Body of pancreas (tissue), 4 donors: ENCODE measurements around the gene TANC1. TPM values are rescaled to one million over a fixed set of nuclear protein-coding genes. Genes with fewer than 3 reads are reported as not detected.

Experiments used
- ATAC-seq: fragments of 150-250 bp; one replicate; pipeline ENCODE4 v1.9.1; 2016
- DNase-seq, 4 donors: peaks; one replicate each; pipeline ENCODE4 v3.0.0-alpha.2; 2019
- H3K27ac ChIP-seq, 4 donors: fragments of 200-600 bp; sonication (generic); 1 replicate in 3 of 4; 2 replicates in 1 of 4; pipeline versions ENCODE4 v1.5.1 to v1.6.1; 2016 to 2019; ENCODE audit warnings: mild to moderate bottlenecking in 1 of 4, mixed read lengths in 1 of 4, moderate library complexity in 1 of 4
- H3K27me3 ChIP-seq, 2 donors: fragments of 200-600 bp; sonication (generic); one replicate each; pipeline ENCODE4 v1.6.0; 2016; ENCODE audit warnings: mild to moderate bottlenecking in 1 of 2
- H3K36me3 ChIP-seq, 2 donors: fragments of 200-600 bp; sonication (generic); replicated peaks in 1 of 2; 2 replicates each; pipeline ENCODE4 v1.5.1; 2016; ENCODE audit warnings: low read depth in 2 of 2; ENCODE audit not compliant: insufficient read depth in 1 of 2
- H3K4me1 ChIP-seq: fragments of 200-600 bp; sonication (generic); one replicate; pipeline ENCODE4 v1.6.0; 2016
- H3K4me3 ChIP-seq, 2 donors: fragments of 200-600 bp; sonication (generic); 1 replicate in 1 of 2; 2 replicates in 1 of 2; pipeline ENCODE4 v1.5.1; 2016 to 2019
- H3K9me3 ChIP-seq, 3 donors: fragments of 200-600 bp; sonication (generic); 1 replicate in 2 of 3; 2 replicates in 1 of 3; pipeline ENCODE4 v1.5.1; 2016
- CTCF ChIP-seq, 7 experiments: fragments of 450-650 bp in 4 of 7; fragments of 200-600 bp in 3 of 7; sonication (generic) in 3 of 7; IDR thresholded peaks; one replicate each; pipeline ENCODE4 v1.5.1; 2016 to 2019; ENCODE audit warnings: antibody characterized with exemption in 7 of 7
- POLR2A ChIP-seq, 3 donors: fragments of 450-650 bp; IDR thresholded peaks; one replicate each; pipeline ENCODE4 v1.6.1; 2016; ENCODE audit warnings: antibody characterized with exemption in 3 of 3, mild to moderate bottlenecking in 2 of 3
- WGBS, 2 donors: methylation state at CpG; one replicate each; pipeline ENCODE4 v1.1.5; 2017; 5-methylcytosine and 5-hydroxymethylcytosine counted together
- intact Hi-C: fragments of 100-400 bp; cut with DNase I; formaldehyde crosslinking; loops from one replicate; pipeline ENCODE4 v1.15.1; 2023
- total RNA-seq, 2 donors: library from RNA; depleted of rRNA; stranded (reverse); fragments of >200 nt; gene quantifications; one replicate each; pipeline ENCODE4 v1.1.0, GENCODE V29; 2016

TANC1 gene
- total RNA-seq, 2 donors from 2014 or later, result 23.1 to 23.3 TPM

- WGBS, 2 donors, result 79 to 86% methylated on average over 3 of the region's 3 CpGs
- no peaks in the 10 kb centered on the region for H3K9me3 ChIP-seq
- DNase-seq (no peak), ATAC-seq (no peak)
- peaks cover 58% of the 10 kb centered on the region for H3K4me1 ChIP-seq
- intact Hi-C loops, result no loop called here
- H3K4me3 ChIP-seq, result no peak overlapping the region
- no peaks in the 10 kb centered on the region for H3K27me3 ChIP-seq
- TF ChIP-seq POLR2A (IDR thresholded peaks at IDR 0.05), result no peak
- TF ChIP-seq CTCF (IDR thresholded peaks at IDR 0.05), result no peak
- no peaks in the 10 kb centered on the region for H3K36me3 ChIP-seq
- peak overlapping the region in 1 of 4 donors; percentile 8 for H3K27ac ChIP-seq
Observed at GRCh38 chr2:159089543-159089942, 121.1 kb downstream of the TANC1 start.

- H3K27ac ChIP-seq, result peak overlapping the region in 3 of 4 donors; percentile 49 to 63 (median 54)
- H3K4me1 ChIP-seq, result peaks cover 47% of the 10 kb centered on the region
- intact Hi-C loops, result no loop called here
- H3K9me3 ChIP-seq, result no peaks in the 10 kb centered on the region
- peak in 2 of 4 donors; percentile 21 to 22 for DNase-seq
- H3K4me3 ChIP-seq, result no peak overlapping the region
- TF ChIP-seq POLR2A (IDR thresholded peaks at IDR 0.05), result no peak
- H3K36me3 ChIP-seq, result no peaks in the 10 kb centered on the region
- H3K27me3 ChIP-seq, result no peaks in the 10 kb centered on the region
- 61 to 66% methylated on average over 11 of the region's 11 CpGs for WGBS, 2 donors
- peak; percentile 54 for ATAC-seq
Observed at GRCh38 chr2:159090514-159091201, 122.2 kb downstream of the TANC1 start.

- TF ChIP-seq CTCF (IDR thresholded peaks at IDR 0.05) (no peak), POLR2A (IDR thresholded peaks at IDR 0.05) (no peak)
- Histone ChIP-seq H3K36me3 (no peaks in the 10 kb centered on the region), H3K4me3 (no peak overlapping the region), H3K9me3 (no peaks in the 10 kb centered on the region), H3K27ac (peak overlapping the region in 3 of 4 donors; percentile 49 to 63 (median 54)), H3K4me1 (peaks cover 47% of the 10 kb centered on the region), H3K27me3 (no peaks in the 10 kb centered on the region)
- 21 to 26% methylated on average over 2 of the region's 2 CpGs for WGBS, 2 donors
- DNase-seq (no peak), ATAC-seq (no peak)
- intact Hi-C loops, result no loop called here
Observed at GRCh38 chr2:159091381-159091780, 122.9 kb downstream of the TANC1 start.

- no peaks in the 10 kb centered on the region for H3K9me3 ChIP-seq
- TF ChIP-seq CTCF (IDR thresholded peaks at IDR 0.05) (no peak), POLR2A (IDR thresholded peaks at IDR 0.05) (no peak)
- no peaks in the 10 kb centered on the region for H3K36me3 ChIP-seq
- intact Hi-C loops, result no loop called here
- ATAC-seq (no peak), DNase-seq (no peak)
- H3K27me3 ChIP-seq, result no peaks in the 10 kb centered on the region
- WGBS, 2 donors, result 75 to 79% methylated on average over 4 of the region's 4 CpGs
- H3K27ac ChIP-seq, result peak overlapping the region in 1 of 4 donors; percentile 63
- H3K4me1 ChIP-seq, result peaks cover 47% of the 10 kb centered on the region
- H3K4me3 ChIP-seq, result no peak overlapping the region
Observed at GRCh38 chr2:159091976-159092375, 123.5 kb downstream of the TANC1 start.

GRCh38 chr2:159093497-159093896 is 125.1 kb downstream of the TANC1 start:
- H3K36me3 ChIP-seq, result no peaks in the 10 kb centered on the region
- DNase-seq (no peak), ATAC-seq (no peak)

More at GRCh38 chr2:159093497-159093896, 125.1 kb downstream of the TANC1 start:
- no peaks in the 10 kb centered on the region for H3K27me3 ChIP-seq
- H3K4me1 ChIP-seq, result peaks cover 52% of the 10 kb centered on the region
- no peak overlapping the region for H3K4me3 ChIP-seq
- peak overlapping the region in 1 of 4 donors; percentile 40 for H3K27ac ChIP-seq
- 31 to 39% methylated on average over 2 of the region's 2 CpGs for WGBS, 2 donors
- no peaks in the 10 kb centered on the region for H3K9me3 ChIP-seq
- TF ChIP-seq CTCF (IDR thresholded peaks at IDR 0.05) (no peak), POLR2A (IDR thresholded peaks at IDR 0.05) (no peak)
- intact Hi-C loops, result no loop called here
